H1 (cell line): Measurements from ENCODE around the gene SSTR5. TPM values are rescaled to one million over a fixed set of nuclear protein-coding genes. Genes with fewer than 3 reads are reported as not detected.

Experiments used
- CTCF ChIA-PET: fragments of 300-600 bp; sonication (Branson Sonifier 250); formaldehyde crosslinking; loops from one replicate; lab custom pipeline; 2021; ENCODE audit not compliant: partially characterized antibody; lab: Charles Lee
- POLR2A ChIA-PET: fragments of 300-600 bp; sonication (Branson Sonifier 250); formaldehyde crosslinking; loops from one replicate; lab custom pipeline; 2021; ENCODE audit warnings: inconsistent platforms; ENCODE audit not compliant: partially characterized antibody; lab: Charles Lee
- DNase-seq, 2 experiments: peaks; one replicate each; pipeline versions ENCODE4 v3.0.0 to v3.0.0-alpha.2; 2010 to 2022; ENCODE audit warnings: low spot score in 2 of 2, low read depth in 1 of 2, mixed read lengths in 1 of 2
- FAIRE-seq: peaks from 2 replicates; lab custom pipeline; 2011; peaks lifted over from hg19 to GRCh38; lab: Jason Lieb, UNC
- H2AFZ ChIP-seq: 2 replicates; pipeline ENCODE4 v1.8.1; 2012; ENCODE audit warnings: low read length, inconsistent platforms
- H2AK5ac ChIP-seq: 2 replicates; pipeline ENCODE4 v1.6.1; 2013; ENCODE audit warnings: low read depth, low read length
- H2BK120ac ChIP-seq: replicated peaks from 2 replicates; pipeline ENCODE3; 2013; ENCODE audit warnings: low read depth, low read length, inconsistent platforms
- H2BK12ac ChIP-seq: 2 replicates; pipeline ENCODE4 v1.6.1; 2013; ENCODE audit warnings: low read depth, low read length
- H2BK15ac ChIP-seq: 2 replicates; pipeline ENCODE4 v1.6.1; 2013; ENCODE audit warnings: low read length
- H2BK20ac ChIP-seq: 2 replicates; pipeline ENCODE4 v1.6.1; 2013; ENCODE audit warnings: low read length
- H2BK5ac ChIP-seq: 2 replicates; pipeline ENCODE4 v1.6.1; 2013; ENCODE audit warnings: low read depth, low read length
- H3K14ac ChIP-seq: 2 replicates; pipeline ENCODE4 v1.6.1; 2013; ENCODE audit warnings: inconsistent platforms; ENCODE audit not compliant: insufficient read length
- H3K18ac ChIP-seq: 2 replicates; pipeline ENCODE4 v1.6.1; 2013; ENCODE audit warnings: low read length; ENCODE audit errors: extremely low read depth
- H3K23ac ChIP-seq: 2 replicates; pipeline ENCODE4 v1.6.1; 2013; ENCODE audit warnings: inconsistent platforms; ENCODE audit not compliant: insufficient read length
- H3K23me2 ChIP-seq: 2 replicates; pipeline ENCODE4 v1.6.1; 2013; ENCODE audit warnings: low read depth, low read length
- H3K27ac ChIP-seq: 2 replicates; pipeline ENCODE4 v1.6.1; 2011; ENCODE audit warnings: low read depth, low read length, inconsistent platforms
- H3K27me3 ChIP-seq, 4 experiments: replicated peaks in 1 of 4; 1 replicate in 1 of 4; 2 replicates in 3 of 4; pipeline versions ENCODE4 v1.6.1 to v1.8.1; 2011 to 2013; ENCODE audit warnings: low read length in 3 of 4, mild to moderate bottlenecking in 3 of 4, inconsistent platforms in 2 of 4, mixed read lengths in 2 of 4, moderate library complexity in 1 of 4; ENCODE audit not compliant: control insufficient read depth in 3 of 4, insufficient read depth in 3 of 4; ENCODE audit errors: extremely low read depth in 1 of 4
- H3K36me3 ChIP-seq, 4 experiments: 2 replicates each; pipeline versions ENCODE4 v1.6.1 to v1.8.1; 2011 to 2013; ENCODE audit warnings: mild to moderate bottlenecking in 4 of 4, low read length in 3 of 4, moderate library complexity in 2 of 4, control low read depth in 1 of 4, inconsistent platforms in 1 of 4; ENCODE audit not compliant: insufficient read depth in 4 of 4, control insufficient read depth in 2 of 4
- H3K4ac ChIP-seq: replicated peaks from 2 replicates; pipeline ENCODE3; 2013; ENCODE audit warnings: low read length, low read depth, mixed read lengths, inconsistent platforms; ENCODE audit not compliant: insufficient read length
- H3K4me1 ChIP-seq, 4 experiments: replicated peaks in 1 of 4; 1 replicate in 1 of 4; 2 replicates in 3 of 4; pipeline versions ENCODE4 v1.6.1 to v1.8.1; 2011 to 2013; ENCODE audit warnings: low read length in 3 of 4, inconsistent platforms in 2 of 4, mixed read lengths in 1 of 4; ENCODE audit not compliant: insufficient read depth in 4 of 4, control insufficient read depth in 3 of 4
- H3K4me2 ChIP-seq, 2 experiments: 2 replicates each; pipeline versions ENCODE4 v1.6.1 to v1.8.1; 2011 to 2013; ENCODE audit warnings: low read depth in 2 of 2, low read length in 2 of 2, control low read depth in 1 of 2, inconsistent platforms in 1 of 2, mild to moderate bottlenecking in 1 of 2; ENCODE audit not compliant: insufficient read depth in 1 of 2
- H3K4me3 ChIP-seq, 4 experiments: fragments of 200-600, 300-600 bp in 1 of 4; sonication (generic), shearing (Covaris generic), sonication (Bioruptor Twin) in 1 of 4; 2 replicates each; pipeline versions ENCODE4 v1.5.1 to v1.8.1; 2011 to 2016; ENCODE audit warnings: low read length in 4 of 4, low read depth in 3 of 4, control low read depth in 2 of 4, inconsistent platforms in 2 of 4, mild to moderate bottlenecking in 2 of 4, mixed read lengths in 1 of 4, moderate library complexity in 1 of 4; ENCODE audit not compliant: insufficient read depth in 2 of 4; ENCODE audit errors: extremely low read depth in 1 of 4
- H3K56ac ChIP-seq: replicated peaks from 2 replicates; pipeline ENCODE3; 2013; ENCODE audit warnings: low read depth, mild to moderate bottlenecking, mixed read lengths, low read length, inconsistent platforms; ENCODE audit not compliant: insufficient read length
- H3K79me1 ChIP-seq: 2 replicates; pipeline ENCODE4 v1.6.1; 2013; ENCODE audit warnings: low read depth, low read length, control low read depth
- H3K79me2 ChIP-seq, 2 experiments: 2 replicates each; pipeline versions ENCODE4 v1.6.1 to v1.8.1; 2012 to 2013; ENCODE audit warnings: low read length in 2 of 2, mild to moderate bottlenecking in 2 of 2, inconsistent platforms in 1 of 2; ENCODE audit not compliant: insufficient read depth in 2 of 2, control insufficient read depth in 1 of 2
- H3K9ac ChIP-seq, 4 experiments: replicated peaks in 1 of 4; 1 replicate in 1 of 4; 2 replicates in 3 of 4; pipeline versions ENCODE4 v1.6.1 to v1.8.1; 2011 to 2013; ENCODE audit warnings: low read depth in 3 of 4, low read length in 3 of 4, control low read depth in 2 of 4, mild to moderate bottlenecking in 2 of 4, moderate library complexity in 2 of 4, inconsistent platforms in 1 of 4; ENCODE audit errors: extremely low read depth in 1 of 4
- H3K9me3 ChIP-seq, 2 experiments: 2 replicates each; pipeline versions ENCODE4 v1.6.1 to v1.8.1; 2012 to 2013; ENCODE audit warnings: mild to moderate bottlenecking in 2 of 2, moderate library complexity in 2 of 2, control low read depth in 1 of 2, inconsistent platforms in 1 of 2, low read depth in 1 of 2, low read length in 1 of 2, mixed read lengths in 1 of 2; ENCODE audit not compliant: insufficient read depth in 2 of 2
- H4K20me1 ChIP-seq, 2 experiments: replicated peaks in 1 of 2; 2 replicates each; pipeline versions ENCODE3 to v1.8.1; 2011 to 2013; ENCODE audit warnings: inconsistent platforms in 2 of 2, low read length in 2 of 2, mild to moderate bottlenecking in 1 of 2; ENCODE audit not compliant: insufficient read depth in 2 of 2, control insufficient read depth in 1 of 2
- H4K5ac ChIP-seq: 2 replicates; pipeline ENCODE4 v1.6.1; 2013; ENCODE audit warnings: low read length, low read depth, mixed read lengths, inconsistent platforms; ENCODE audit not compliant: insufficient read length
- H4K8ac ChIP-seq: 2 replicates; pipeline ENCODE4 v1.8.0; 2013; ENCODE audit warnings: mild to moderate bottlenecking, moderate library complexity, low read length, inconsistent platforms; ENCODE audit not compliant: insufficient read depth; ENCODE audit errors: extremely low read depth
- H4K91ac ChIP-seq: replicated peaks from 2 replicates; pipeline ENCODE3; 2013; ENCODE audit warnings: low read length, mixed read lengths, inconsistent platforms; ENCODE audit not compliant: insufficient read length
- CEBPB ChIP-seq: IDR thresholded peaks from 2 replicates; pipeline ENCODE4 v1.6.1; 2012; ENCODE audit warnings: low read depth, low read length
- CREB1 ChIP-seq: IDR thresholded peaks from 2 replicates; pipeline ENCODE4 v1.6.1; 2012; ENCODE audit warnings: inconsistent platforms
- HDAC2 ChIP-seq, 2 experiments: fragments of 300-600 bp in 1 of 2; sonication (generic) in 1 of 2; IDR thresholded peaks; 2 replicates each; pipeline ENCODE4 v1.6.1; 2011 to 2012; ENCODE audit warnings: low read depth in 2 of 2, low read length in 2 of 2, mild to moderate bottlenecking in 2 of 2, moderate library complexity in 2 of 2, borderline replicate concordance in 1 of 2, inconsistent platforms in 1 of 2
- HDAC6 ChIP-seq: IDR thresholded peaks from one replicate; pipeline ENCODE4 v1.7.1; 2012; ENCODE audit warnings: low read depth, mild to moderate bottlenecking, inconsistent platforms, low read length, moderate library complexity
- KDM1A ChIP-seq: fragments of 200-600, 300-600 bp; sonication (generic); IDR thresholded peaks from 2 replicates; pipeline ENCODE4 v1.7.1; 2016; ENCODE audit warnings: mild to moderate bottlenecking, low read length, borderline replicate concordance
- PHF8 ChIP-seq: fragments of 200-600 bp; sonication (generic); conservative IDR thresholded peaks from 2 replicates; pipeline ENCODE4 v1.7.1; 2012; ENCODE audit warnings: low read depth, mild to moderate bottlenecking, inconsistent platforms, low read length, moderate library complexity
- RBBP5 ChIP-seq: IDR thresholded peaks from 2 replicates; pipeline ENCODE4 v1.7.1; 2012; ENCODE audit warnings: low read depth, mild to moderate bottlenecking, inconsistent platforms, low read length, moderate library complexity, borderline replicate concordance
- SIN3A ChIP-seq, 2 experiments: IDR thresholded peaks in 1 of 2; conservative IDR thresholded peaks in 1 of 2; 2 replicates each; pipeline ENCODE4 v1.6.1; 2011 to 2012; ENCODE audit warnings: low read length in 2 of 2, improper control_type of control experiment in 1 of 2, low read depth in 1 of 2, mild to moderate bottlenecking in 1 of 2
- SP1 ChIP-seq: IDR thresholded peaks from 2 replicates; pipeline ENCODE4 v1.6.1; 2011; ENCODE audit warnings: low read depth, low read length
- SUZ12 ChIP-seq: fragments of 200-600 bp; sonication (generic); IDR thresholded peaks from 2 replicates; pipeline ENCODE4 v1.6.1; 2012; ENCODE audit warnings: mild to moderate bottlenecking, inconsistent platforms, low read length, moderate library complexity, mixed read lengths
- YY1 ChIP-seq: IDR thresholded peaks from 2 replicates; pipeline ENCODE4 v1.6.1; 2011; ENCODE audit warnings: low read depth, mild to moderate bottlenecking, low read length
- WGBS, 2 experiments: shearing (Covaris generic) in 1 of 2; methylation state at CpG; one replicate each; pipeline versions ENCODE4 v1.1.6 to v1.1.7; 2013 to 2015; ENCODE audit warnings: low lambda C conversion rate in 2 of 2, mixed read lengths in 2 of 2, inconsistent platforms in 1 of 2, low coverage in 1 of 2, missing lambda C conversion rate in 1 of 2; ENCODE audit not compliant: insufficient replicate concordance in 2 of 2, insufficient coverage in 1 of 2, insufficient read length in 1 of 2; ENCODE audit errors: extremely low coverage in 1 of 2, missing lambda C conversion rate in 1 of 2; 5-methylcytosine and 5-hydroxymethylcytosine counted together
- polyA plus RNA-seq, 7 experiments: library from polyadenylated mRNA; depleted of rRNA in 3 of 7; stranded (reverse) in 5 of 7; unstranded in 2 of 7; fragments of >200 nt in 5 of 7; fragments of 200-250 nt in 2 of 7; gene quantifications; 1 replicate in 5 of 7; 2 replicates in 1 of 7; 4 replicates in 1 of 7; pipeline versions ENCODE4 v1.2.1 to v1.2.3, GENCODE V29; 2011 to 2013; ENCODE audit warnings: missing spikeins in 2 of 7, mixed read lengths in 2 of 7
- total RNA-seq: library from RNA; stranded (reverse); fragmentation: NEBNext Ultra II Directional; extraction: Animal tissue kit (Norgen Biotek cat#: 25700); gene quantifications from 2 replicates; pipeline ENCODE4 v1.2.1, GENCODE V29; 2021
- TF ChIP-seq, protein P1 (sequence below): IDR thresholded peaks from 2 replicates; pipeline ENCODE4 v1.6.1; 2012; ENCODE audit warnings: inconsistent platforms

Gene SSTR5
- total and polyA plus RNA-seq, 2 of the 8 experiments (the other 6 are each of a cell fraction or from before 2014, with no cell fraction given), result 0.56 to 0.60 TPM

DNA sequence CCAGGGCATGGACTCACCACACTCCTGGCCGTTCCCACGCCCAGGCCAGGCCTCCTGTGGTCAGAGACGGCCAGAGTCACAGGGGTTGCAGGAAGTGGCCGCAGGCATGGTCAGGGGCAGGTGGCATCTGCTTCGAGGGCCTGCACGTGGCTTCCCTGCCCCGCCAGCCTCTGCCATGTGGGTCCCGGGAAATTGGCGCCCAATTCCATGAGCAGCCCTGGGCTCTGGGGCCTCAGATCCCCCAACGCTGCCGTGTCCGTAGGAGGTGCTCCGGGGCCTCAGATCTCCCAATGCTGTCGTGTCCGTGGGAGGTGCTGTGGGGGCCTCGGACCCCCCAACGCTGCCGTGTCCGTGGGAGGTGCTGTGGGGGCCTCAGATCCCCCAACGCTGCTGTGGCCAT lies 9.7 kb upstream of the SSTR5 start:
- Histone ChIP-seq H2AK5ac (no peak overlapping the region), H3K36me3 (no peaks in the 10 kb centered on the region), H2BK20ac (no peak overlapping the region), H4K91ac (no peak overlapping the region), H4K20me1 (no peaks in the 10 kb centered on the region), H3K4me2 (no peak overlapping the region), H2AFZ (no peak overlapping the region), H4K5ac (no peak overlapping the region), H4K8ac (no peak overlapping the region; the same call in 1 of the 2 replicates), H3K23me2 (no peaks in the 10 kb centered on the region), H3K9me3 (0 out of 4 replicates have a peak, but pooled peaks cover 0 to 6% of the 10 kb centered on the region in 2 experiments), H3K79me1 (no peaks in the 10 kb centered on the region), H2BK5ac (no peak overlapping the region), H3K18ac (no peak overlapping the region), H3K4ac (no peak overlapping the region), H3K14ac (no peak overlapping the region), H3K27me3 (no peaks in the 10 kb centered on the region), H3K23ac (no peak overlapping the region), H2BK120ac (no peak overlapping the region), H3K79me2 (no peaks in the 10 kb centered on the region), H3K4me3 (no peak overlapping the region), H3K9ac (no peak overlapping the region), H3K56ac (no peak overlapping the region), H3K4me1 (no peaks in the 10 kb centered on the region; a peak in 1 of 7 replicates), H3K27ac (no peak overlapping the region), H2BK12ac (no peak overlapping the region), H2BK15ac (no peak overlapping the region)
- FAIRE-seq, result no peak
- ChIA-PET POLR2A (no interaction called here), CTCF (interaction anchor here (2.0 kb wide), 1 partner anchor 11 kb away, joined by 6 read pairs; no protein-coding TSS in a partner anchor)
- WGBS, 2 experiments, result 93% methylated on average over 14 of the region's 20 CpGs; no CpG with 5 or more reads in 1 of the 2 experiments
- no peak for DNase-seq
- TF ChIP-seq PHF8 (no peak), YY1 (no peak), CREB1 (no peak), SP1 (no peak), SUZ12 (no peak), HDAC6 (no peak), CEBPB (no peak), KDM1A (no peak), HDAC2 (IDR thresholded peaks at IDR 0.05; ENCODE audit: borderline replicate concordance in 1 of 2, low read depth in 2 of 2, low read length in 2 of 2) (no peak), SIN3A (conservative IDR thresholded peaks at IDR 0.05 in 1 of 2, IDR thresholded peaks at IDR 0.05 in 1 of 2; ENCODE audit: low read depth in 1 of 2, low read length in 2 of 2) (no peak), RBBP5 (no peak)
- TF ChIP-seq, protein P1, sequence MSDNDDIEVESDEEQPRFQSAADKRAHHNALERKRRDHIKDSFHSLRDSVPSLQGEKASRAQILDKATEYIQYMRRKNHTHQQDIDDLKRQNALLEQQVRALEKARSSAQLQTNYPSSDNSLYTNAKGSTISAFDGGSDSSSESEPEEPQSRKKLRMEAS, result no peak
